ENCODE data around the gene CDH4. TPM values are rescaled to one million over a fixed set of nuclear protein-coding genes. Genes with fewer than 3 reads are reported as not detected.

CDH4 gene
- total RNA-seq, 1 experiment from 2014 or later, result not detected

DNA sequence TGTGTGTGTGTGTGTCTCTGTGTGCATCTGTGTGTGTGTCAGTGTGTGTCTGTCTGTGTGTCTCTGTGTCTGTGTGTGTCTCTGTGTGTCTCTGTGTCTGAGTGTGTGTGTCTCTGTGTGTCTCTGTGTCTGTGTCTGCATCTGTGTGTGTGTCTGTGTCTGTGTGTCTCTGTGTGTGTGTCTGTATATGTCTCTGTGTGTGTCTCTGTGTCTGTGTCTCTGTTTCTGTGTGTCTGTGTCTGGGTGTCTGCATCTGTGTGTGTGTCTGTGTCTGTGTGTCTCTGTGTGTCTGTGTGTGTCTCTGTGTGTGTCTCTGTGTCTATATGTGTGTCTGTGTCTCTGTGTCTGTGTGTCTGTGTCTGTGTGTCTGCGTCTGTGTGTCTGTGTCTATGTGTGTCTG is 605.8 kb downstream of the CDH4 start:
- peaks cover 95% of the 10 kb centered on the region for H3K27me3 ChIP-seq (ENCODE audit: insufficient read depth, low read depth)
- H3K4me3 ChIP-seq, result no peak overlapping the region
- H3K79me2 ChIP-seq (ENCODE audit: low read depth), result no peaks in the 10 kb centered on the region
- intact Hi-C loops (cut with micrococcal nuclease; ENCODE audit: unreplicated experiment), result no loop called here
- no peaks in the 10 kb centered on the region for H4K20me1 ChIP-seq (ENCODE audit: insufficient read depth)
- no peaks in the 10 kb centered on the region for H3K4me1 ChIP-seq (replicated peaks; ENCODE audit: insufficient read depth)
- BruUV-seq (replicated peaks), result no TSS peak
- ChIA-PET CTCF (no interaction called here), POLR2A (ENCODE audit: unreplicated experiment) (no interaction called here)
- no peaks in the 10 kb centered on the region for H3K9me3 ChIP-seq (ENCODE audit: insufficient read depth, low read depth)
- H2AFZ ChIP-seq, result no peak overlapping the region
- no peak overlapping the region for H3K27ac ChIP-seq
- no peak overlapping the region for H3K4me2 ChIP-seq
- no peaks in the 10 kb centered on the region for H3K9me2 ChIP-seq (ENCODE audit: insufficient read depth)
- TF ChIP-seq, protein P1, sequence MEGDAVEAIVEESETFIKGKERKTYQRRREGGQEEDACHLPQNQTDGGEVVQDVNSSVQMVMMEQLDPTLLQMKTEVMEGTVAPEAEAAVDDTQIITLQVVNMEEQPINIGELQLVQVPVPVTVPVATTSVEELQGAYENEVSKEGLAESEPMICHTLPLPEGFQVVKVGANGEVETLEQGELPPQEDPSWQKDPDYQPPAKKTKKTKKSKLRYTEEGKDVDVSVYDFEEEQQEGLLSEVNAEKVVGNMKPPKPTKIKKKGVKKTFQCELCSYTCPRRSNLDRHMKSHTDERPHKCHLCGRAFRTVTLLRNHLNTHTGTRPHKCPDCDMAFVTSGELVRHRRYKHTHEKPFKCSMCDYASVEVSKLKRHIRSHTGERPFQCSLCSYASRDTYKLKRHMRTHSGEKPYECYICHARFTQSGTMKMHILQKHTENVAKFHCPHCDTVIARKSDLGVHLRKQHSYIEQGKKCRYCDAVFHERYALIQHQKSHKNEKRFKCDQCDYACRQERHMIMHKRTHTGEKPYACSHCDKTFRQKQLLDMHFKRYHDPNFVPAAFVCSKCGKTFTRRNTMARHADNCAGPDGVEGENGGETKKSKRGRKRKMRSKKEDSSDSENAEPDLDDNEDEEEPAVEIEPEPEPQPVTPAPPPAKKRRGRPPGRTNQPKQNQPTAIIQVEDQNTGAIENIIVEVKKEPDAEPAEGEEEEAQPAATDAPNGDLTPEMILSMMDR (conservative IDR thresholded peaks at IDR 0.05), result no peak
- TF ChIP-seq EZH2 (IDR thresholded peaks at IDR 0.05; ENCODE audit: low read depth), result no peak
- H3K36me3 ChIP-seq (ENCODE audit: low read depth), result no peaks in the 10 kb centered on the region
- H3F3A ChIP-seq (ENCODE audit: insufficient read depth, low read depth), result no peaks in the 10 kb centered on the region
- DNase-seq, result no peak

GRCh38 chr20:61859767-61860166 is 607.7 kb downstream of the CDH4 start:
- Histone ChIP-seq H3K27ac (no peak overlapping the region), H3K4me2 (no peak overlapping the region), H4K20me1 (ENCODE audit: insufficient read depth) (no peaks in the 10 kb centered on the region), H3K9me3 (ENCODE audit: insufficient read depth, low read depth) (no peaks in the 10 kb centered on the region), H3K4me3 (no peak overlapping the region), H3K9me2 (ENCODE audit: insufficient read depth) (no peaks in the 10 kb centered on the region), H3K36me3 (ENCODE audit: low read depth) (no peaks in the 10 kb centered on the region), H3K27me3 (ENCODE audit: insufficient read depth, low read depth) (peaks cover 96% of the 10 kb centered on the region), H3K79me2 (ENCODE audit: low read depth) (no peaks in the 10 kb centered on the region), H2AFZ (no peak overlapping the region), H3F3A (ENCODE audit: insufficient read depth, low read depth) (no peaks in the 10 kb centered on the region), H3K4me1 (replicated peaks; ENCODE audit: insufficient read depth) (no peaks in the 10 kb centered on the region)
- CTCF ChIA-PET, result no interaction called here
- no TSS peak for BruUV-seq (replicated peaks)
- DNase-seq, result no peak
- POLR2A ChIA-PET (ENCODE audit: unreplicated experiment), result no interaction called here
- intact Hi-C loops (cut with micrococcal nuclease; ENCODE audit: unreplicated experiment), result no loop called here
- TF ChIP-seq EZH2 (IDR thresholded peaks at IDR 0.05; ENCODE audit: low read depth), result no peak
- TF ChIP-seq, protein P1 (conservative IDR thresholded peaks at IDR 0.05), result no peak

- no peaks in the 10 kb centered on the region for H3K9me3 ChIP-seq (ENCODE audit: insufficient read depth, low read depth)
- H3K27me3 ChIP-seq (ENCODE audit: insufficient read depth, low read depth), result peaks cover 99% of the 10 kb centered on the region
- no peak overlapping the region for H3K4me2 ChIP-seq
- H3K4me1 ChIP-seq (replicated peaks; ENCODE audit: insufficient read depth), result no peaks in the 10 kb centered on the region
- no peak for DNase-seq
- BruUV-seq (replicated peaks), result no TSS peak
- no peak overlapping the region for H3K4me3 ChIP-seq
- CTCF ChIA-PET, result no interaction called here
- no peak for TF ChIP-seq EZH2 (IDR thresholded peaks at IDR 0.05; ENCODE audit: low read depth)
- TF ChIP-seq, protein P1 (conservative IDR thresholded peaks at IDR 0.05), result no peak
- no peaks in the 10 kb centered on the region for H3K36me3 ChIP-seq (ENCODE audit: low read depth)
- H3K9me2 ChIP-seq (ENCODE audit: insufficient read depth), result no peaks in the 10 kb centered on the region
- POLR2A ChIA-PET (ENCODE audit: unreplicated experiment), result no interaction called here
- no peak overlapping the region for H2AFZ ChIP-seq
- H3K27ac ChIP-seq, result no peak overlapping the region
- intact Hi-C loops (cut with micrococcal nuclease; ENCODE audit: unreplicated experiment), result no loop called here
- H4K20me1 ChIP-seq (ENCODE audit: insufficient read depth), result no peaks in the 10 kb centered on the region
- no peaks in the 10 kb centered on the region for H3F3A ChIP-seq (ENCODE audit: insufficient read depth, low read depth)
- H3K79me2 ChIP-seq (ENCODE audit: low read depth), result no peaks in the 10 kb centered on the region
Measured at GRCh38 chr20:61860260-61860987, 608.4 kb downstream of the CDH4 start.
